Tongue (tissue), 2 donors: ENCODE results near the gene DOK1. TPM values are rescaled to one million over a fixed set of nuclear protein-coding genes. Genes with fewer than 3 reads are reported as not detected.
A peak's percentile ranks its signal among the peaks of the same experiment; 100 is the strongest.

Experiments
- DNase-seq: peaks from one replicate; pipeline ENCODE4 v3.0.0-alpha.2; 2015
- total RNA-seq: library from RNA; depleted of rRNA; stranded (reverse); fragments of >200 nt; gene quantifications from one replicate; pipeline ENCODE4 v1.2.3, GENCODE V29; 2014

The DOK1 gene
- total RNA-seq, 1 donor from 2014 or later, result 8.4 TPM

DNA sequence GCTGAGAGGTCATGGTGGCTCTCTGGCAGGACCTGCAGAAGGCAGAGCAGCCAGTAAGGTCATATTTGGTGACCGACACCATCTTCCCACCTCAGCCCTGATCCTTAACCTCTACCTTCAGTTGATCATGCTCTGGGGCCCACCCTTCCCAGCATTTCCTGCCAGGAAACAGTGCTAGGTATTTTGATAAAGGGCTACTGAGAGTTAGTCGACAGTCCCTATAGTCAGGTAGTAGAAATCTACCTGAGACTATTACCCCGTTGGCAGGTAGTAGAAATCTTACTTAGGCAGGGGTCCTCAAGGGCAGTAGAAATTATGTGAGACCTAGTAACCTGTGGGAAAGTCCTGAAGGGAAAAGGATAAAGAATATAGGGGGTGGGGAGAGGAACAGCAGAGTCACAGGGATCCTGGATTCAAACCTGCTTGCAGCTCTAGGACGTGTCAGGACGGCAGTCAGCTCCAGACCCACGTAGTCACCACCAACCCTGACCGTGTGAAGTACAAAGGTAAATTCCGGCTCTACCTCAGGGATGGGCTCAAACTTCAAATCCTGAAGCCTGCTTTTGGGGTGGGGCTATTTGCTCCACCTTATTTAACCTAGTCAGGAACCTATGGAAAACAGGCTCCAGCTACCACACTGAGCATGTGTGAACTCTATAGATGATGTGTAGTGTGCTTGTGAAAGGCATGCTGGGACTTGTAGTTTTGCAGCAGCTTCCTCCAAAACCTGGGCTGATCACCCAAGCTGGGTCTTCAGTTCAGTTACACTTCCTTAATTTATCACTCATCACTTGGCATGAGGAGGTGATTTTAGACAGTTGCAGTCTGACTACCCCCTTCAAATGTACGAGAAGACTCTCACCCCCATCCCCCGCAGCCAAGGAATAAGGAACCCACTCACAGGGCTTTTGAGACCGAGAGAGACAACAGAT is 28.5 kb upstream of the DOK1 start, which contains the start of gene DQX1:
TSS of gene DQX1 (minus strand) at position 515 of the 932 bp plus-strand sequence. CDS start at position 13, 502 bp downstream.
- peak; percentile 56 for DNase-seq

DNA sequence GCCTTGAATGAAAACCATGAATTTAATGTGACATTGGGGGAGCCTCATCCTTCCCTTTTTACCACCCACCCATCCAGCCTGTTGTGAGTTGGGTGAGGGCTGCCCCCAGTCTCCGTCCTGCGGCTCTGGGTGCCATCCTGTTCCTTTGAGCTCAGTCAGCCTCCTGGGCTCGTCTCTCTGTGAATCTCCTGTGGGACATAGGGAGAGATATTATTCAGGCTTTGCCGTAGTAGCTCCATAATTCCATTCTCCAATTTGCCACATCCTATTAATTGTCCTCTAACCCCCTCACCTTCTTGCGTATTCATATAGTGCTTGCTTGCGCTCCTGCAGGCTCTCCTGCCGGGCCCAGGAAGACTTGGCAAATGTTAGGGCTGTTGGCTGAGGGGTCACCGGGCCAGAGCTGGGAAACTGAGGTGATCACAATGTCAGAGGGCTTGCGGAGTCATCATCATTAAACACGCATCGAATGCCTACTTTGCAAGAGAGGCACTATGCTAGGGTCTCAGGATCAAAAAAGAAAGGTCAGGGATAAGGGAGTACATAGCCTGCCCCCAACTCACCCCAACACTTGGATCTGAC is 27.8 kb upstream of the DOK1 start:
- no peak for DNase-seq

DNA sequence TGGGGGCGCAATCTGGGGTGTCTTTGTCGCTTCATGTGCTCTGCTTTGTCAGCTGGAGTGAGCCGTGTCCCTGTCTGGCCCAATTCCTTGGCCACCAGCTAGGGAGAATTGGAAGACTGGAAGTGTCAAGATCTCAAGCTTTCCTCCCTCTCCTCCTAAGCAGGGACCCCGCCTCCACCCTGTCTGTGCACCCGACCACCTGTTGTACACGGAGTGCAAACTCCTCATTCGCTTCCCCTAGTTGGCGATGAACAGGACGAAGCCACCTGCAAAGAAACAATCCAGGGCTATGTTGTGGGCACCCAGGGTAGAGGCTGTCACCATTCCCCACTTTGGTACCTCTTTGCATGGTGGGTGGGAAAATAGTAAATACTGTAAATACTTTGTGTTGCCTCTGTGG is 26.8 kb upstream of the DOK1 start:
- no peak for DNase-seq

DNA sequence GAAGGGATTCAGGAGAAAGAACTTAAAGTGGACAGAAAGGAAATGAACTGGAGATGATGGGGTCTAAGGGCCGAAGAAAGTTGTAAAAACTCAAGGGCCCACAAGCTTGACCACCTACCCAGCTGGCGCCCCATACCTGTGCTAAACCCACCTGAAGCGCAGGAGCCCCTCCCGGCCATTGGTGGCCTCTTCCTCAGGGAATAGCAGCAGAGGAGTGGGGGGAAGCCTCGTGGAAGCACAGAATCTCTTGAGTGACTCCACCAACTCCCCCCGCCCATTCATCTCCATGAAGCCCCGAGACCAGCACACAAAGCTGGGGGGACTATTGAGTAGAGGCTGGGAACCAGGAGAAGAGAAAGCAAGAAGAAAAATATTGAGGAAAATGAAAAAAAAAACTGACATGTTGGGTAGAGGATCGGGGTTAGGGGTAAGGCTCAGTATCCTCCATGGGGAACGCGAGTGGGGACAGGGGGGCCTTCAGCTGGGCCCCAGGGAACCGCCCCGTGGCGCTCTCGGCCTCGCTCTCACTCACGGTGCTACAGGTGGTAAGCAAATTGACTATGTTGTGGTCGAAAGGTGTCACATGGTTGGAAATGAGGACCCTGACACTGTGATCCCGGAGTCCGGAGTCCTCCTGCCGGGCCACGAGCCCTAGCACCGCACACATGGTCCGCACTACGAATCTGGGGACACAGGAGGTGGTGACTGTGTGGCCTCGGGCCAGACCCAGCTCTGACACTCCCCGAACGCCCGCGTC is 25.7 kb upstream of the DOK1 start:
- no peak for DNase-seq

DNA sequence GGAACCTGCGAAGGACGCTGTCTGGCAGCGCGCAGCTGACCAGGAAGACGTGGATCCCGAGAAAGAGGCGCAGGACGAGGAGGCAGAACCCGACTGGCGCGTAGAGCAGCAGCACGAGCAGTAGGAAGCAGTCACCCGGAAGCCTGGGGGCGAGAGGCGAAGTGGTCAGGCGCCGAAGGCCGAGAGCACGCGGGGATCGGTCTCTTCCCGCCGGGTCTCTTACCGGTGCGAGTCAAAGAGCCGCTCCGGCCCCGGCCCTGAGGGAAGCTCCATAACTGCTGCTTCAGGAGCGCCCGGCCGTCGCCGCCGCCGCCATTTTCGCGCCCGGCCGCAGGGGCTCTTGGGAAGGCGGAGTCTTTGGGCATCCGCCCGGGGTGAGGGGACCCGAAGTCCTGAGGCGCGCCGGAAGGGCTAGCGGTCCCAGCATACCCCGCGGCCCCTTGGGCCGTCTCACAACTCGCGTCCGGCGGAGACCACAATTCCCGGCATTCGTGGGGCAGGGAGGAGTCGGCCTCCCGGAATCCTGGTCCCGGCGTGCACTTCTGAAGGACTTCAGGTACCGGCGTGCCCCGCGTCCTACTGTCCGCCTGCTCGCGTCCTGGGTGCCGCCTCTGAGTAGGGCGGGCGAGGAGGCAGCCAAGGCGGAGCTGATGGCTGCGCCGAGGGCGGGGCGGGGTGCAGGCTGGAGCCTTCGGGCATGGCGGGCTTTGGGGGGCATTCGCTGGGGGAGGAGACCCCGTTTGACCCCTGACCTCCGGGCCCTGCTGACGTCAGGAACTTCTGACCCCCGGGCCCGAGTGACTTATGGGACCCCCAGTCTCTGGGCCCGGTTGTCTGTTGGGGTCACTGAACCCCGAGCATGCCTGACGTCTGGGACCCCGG is 24.9 kb upstream of the DOK1 start, which contains the start of the genes AUP1 and HTRA2:
TSS of gene AUP1 (minus strand) at position 350 of the 882 bp plus-strand sequence. CDS start at position 273, 77 bp downstream.
TSS of gene HTRA2 (plus strand) at position 577 of the 882 bp plus-strand sequence. CDS start at position 651, 74 bp downstream.
- DNase-seq, result peak; percentile 99

DNA sequence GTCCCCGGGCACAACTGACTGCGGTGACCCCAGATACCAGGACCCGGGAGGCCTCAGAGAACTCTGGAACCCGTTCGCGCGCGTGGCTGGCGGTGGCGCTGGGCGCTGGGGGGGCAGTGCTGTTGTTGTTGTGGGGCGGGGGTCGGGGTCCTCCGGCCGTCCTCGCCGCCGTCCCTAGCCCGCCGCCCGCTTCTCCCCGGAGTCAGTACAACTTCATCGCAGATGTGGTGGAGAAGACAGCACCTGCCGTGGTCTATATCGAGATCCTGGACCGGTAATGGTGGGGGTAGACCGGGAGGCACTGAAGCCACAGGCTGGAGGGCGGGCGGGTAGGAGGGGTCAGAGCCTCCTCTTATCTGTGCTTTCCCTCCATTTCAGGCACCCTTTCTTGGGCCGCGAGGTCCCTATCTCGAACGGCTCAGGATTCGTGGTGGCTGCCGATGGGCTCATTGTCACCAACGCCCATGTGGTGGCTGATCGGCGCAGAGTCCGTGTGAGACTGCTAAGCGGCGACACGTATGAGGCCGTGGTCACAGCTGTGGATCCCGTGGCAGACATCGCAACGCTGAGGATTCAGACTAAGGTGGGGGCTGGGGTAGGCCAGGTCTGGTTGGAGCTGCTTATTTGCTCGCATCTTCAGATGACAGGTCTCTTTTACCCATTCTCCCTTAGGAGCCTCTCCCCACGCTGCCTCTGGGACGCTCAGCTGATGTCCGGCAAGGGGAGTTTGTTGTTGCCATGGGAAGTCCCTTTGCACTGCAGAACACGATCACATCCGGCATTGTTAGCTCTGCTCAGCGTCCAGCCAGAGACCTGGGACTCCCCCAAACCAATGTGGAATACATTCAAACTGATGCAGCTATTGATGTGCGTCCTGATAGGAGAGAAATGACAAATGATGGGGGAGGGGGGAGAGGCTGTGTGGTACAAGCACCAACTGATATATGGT is 24.0 kb upstream of the DOK1 start:
- DNase-seq, result peak; percentile 44

DNA sequence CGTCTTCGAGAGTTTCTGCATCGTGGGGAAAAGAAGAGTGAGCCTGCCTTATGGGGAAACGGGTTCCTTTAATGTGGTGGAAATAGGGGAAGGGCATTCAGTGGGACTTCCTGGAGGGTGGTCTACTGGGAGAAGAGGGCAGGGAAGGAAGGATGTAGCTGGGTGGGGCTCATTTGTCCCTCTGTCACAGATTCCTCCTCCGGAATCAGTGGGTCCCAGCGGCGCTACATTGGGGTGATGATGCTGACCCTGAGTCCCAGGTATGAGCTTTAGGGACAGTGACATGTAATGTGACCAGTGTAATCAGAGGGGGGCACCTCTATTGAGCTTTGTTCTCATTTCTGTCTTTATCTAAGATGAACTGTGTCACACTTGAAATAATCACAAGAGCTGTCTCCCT is 22.9 kb upstream of the DOK1 start:
- no peak for DNase-seq

DNA sequence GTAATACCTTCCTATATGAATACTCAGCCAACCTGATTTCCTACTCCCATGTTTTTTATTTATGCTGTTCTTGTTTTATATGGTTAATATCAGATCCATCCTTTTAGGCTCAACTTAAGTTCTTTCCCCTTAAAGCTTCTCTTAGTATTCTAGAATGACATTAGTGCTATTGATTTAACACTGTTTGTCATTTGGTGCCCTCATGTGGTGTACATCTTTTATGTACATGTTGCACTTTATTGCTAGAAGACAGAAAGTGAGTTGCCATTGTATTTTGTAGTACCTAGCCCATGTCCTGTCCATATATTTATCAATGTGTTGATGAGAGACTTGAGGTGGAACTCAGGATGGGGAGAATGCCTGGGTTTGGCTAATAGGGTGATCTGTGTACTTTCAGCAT is 22.3 kb upstream of the DOK1 start:
- peak; percentile 57 for DNase-seq

DNA sequence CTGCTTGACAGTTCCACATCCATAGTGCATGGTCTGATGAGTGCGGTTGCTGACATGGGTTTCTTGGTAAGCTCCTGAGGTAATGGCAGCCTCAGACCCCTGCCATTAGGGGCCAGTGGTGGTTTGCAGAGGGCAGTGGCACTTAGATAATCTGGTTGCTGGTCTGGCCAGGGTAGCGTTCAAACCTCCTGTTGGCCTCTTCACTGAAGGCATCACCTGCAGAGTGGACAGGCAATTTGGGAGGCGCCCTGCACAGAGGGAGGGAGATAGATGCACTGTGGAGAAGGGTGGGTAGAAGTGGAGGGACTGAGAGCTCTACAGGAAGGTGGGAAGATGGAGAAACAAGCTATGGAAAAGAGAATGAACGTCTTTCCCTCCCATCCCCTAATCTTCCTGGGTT is 21.1 kb upstream of the DOK1 start:
- no peak for DNase-seq

DNA sequence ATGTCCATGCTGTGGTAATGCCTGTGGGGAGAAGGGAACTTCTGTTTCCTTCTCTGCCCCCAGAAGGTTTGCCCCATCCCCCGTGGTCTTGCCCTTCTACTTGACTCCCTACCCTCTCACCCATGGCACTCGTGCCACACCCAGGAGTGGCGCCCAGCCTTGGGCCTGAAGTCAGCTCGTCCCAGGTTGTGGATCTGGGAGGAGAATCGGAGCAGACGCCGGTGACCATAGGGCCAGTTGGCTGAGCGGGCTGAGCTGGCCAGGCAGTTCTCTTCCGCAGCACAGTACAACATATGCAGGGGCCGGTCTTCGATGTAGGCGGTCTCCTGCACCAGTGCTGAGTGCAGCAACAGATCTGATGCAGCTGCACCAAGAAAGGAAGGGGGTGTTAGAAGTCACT is 20.1 kb upstream of the DOK1 start:
- DNase-seq, result no peak

DNA sequence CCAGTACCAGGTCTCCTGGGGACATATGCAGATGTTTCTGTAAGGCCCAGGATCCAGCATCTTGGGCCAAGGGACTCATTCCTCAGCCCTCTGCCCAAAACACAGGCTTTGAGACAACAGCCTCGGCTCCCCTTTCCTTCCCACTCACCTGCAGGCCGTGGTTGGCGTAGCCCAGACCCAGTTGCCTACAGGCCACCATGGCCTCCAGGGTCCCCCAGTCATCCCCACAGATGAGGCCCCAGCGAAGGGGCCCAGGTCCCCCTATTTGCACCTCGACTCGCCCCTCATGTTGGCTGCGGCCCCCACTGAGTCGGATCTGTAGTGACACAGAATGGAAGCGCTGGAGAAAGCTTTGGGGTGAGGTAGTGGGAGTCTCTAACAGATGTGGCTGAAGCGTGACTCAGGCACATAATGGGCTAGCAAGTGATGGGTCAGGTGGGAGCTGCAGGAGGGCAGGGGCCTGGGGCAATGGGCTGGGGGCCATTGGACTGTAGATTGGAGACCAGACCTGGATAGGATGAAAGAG is 19.0 kb upstream of the DOK1 start:
- no peak for DNase-seq

DNA sequence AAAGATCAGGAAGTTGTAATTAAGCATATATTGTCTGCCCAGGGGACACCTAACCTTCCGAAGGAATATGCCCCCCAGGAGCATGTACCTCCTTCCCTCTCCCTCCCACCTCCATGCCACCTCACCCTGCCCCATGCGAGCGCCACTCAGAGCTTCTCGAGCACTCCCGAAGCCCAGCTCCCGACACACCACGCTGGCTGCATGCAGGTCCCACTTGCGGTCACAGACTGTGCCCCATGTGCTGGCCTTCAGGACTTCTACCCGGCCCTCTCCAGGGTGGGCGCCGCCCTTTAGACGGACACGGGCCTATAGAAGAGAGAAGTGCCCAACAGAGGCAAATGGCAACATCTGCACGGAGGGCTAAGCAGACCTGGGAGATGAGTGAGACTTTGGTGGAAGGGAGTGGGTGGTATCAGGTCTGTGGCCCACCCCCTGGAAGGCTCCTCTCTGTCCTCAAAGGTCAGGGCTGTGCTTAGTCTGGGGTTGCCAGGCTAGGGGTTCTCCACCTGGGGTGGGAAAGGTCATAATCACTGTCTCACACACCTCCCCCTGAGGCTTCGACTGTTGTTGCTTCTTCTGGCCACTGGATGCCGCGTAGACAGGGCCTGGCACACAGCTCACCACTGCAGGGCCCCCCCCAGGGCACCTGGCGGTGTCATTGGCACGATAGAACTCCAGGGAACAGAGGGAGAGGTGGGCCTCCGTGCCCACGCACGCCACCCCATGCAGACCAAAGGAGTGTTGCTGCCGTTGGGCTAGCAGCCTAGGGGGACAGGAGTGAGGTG is 18.2 kb upstream of the DOK1 start:
- DNase-seq, result no peak

DNA sequence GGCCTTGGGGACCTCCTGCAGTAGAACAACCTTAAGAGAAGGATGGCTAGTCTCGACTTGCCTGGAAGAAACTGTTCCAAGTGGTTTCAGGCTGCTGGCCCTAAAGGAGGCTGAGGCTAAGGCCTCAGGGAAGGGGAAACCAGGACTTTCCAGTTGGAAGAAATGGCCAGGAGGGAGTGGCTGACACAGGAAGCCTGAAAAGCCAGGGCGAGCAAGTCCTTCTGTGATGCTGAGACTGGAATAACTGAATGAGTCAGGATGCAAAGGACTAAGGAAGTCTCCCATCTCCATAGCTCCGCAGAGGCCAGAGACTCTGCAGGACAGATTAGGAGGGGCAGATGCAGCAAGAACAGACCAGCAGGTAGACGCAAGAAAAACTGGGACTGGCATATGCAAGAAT is 17.4 kb upstream of the DOK1 start:
- DNase-seq, result no peak

DNA sequence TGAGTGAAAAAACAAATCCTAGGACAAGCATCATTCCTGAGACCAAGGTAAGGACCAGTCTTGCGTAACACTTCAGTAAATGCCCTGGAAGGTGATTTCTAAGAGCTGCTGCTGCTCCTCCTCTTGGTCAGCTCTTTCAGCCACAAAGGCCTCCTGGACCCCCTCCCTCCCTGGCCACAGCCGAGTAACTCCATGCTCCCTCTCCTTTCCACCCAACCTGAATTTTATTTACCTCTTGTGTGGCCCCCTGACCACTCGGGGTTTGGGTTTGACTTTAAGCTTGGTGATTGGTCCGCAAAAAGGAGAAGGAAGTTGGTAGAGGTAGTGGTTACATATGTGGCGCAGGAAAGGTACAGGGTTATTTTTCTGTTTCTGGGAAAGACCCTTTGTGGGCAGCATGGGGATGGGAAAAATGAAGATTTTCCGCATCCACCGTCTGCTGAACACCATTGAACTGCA is 15.6 kb upstream of the DOK1 start:
- no peak for DNase-seq

DNA sequence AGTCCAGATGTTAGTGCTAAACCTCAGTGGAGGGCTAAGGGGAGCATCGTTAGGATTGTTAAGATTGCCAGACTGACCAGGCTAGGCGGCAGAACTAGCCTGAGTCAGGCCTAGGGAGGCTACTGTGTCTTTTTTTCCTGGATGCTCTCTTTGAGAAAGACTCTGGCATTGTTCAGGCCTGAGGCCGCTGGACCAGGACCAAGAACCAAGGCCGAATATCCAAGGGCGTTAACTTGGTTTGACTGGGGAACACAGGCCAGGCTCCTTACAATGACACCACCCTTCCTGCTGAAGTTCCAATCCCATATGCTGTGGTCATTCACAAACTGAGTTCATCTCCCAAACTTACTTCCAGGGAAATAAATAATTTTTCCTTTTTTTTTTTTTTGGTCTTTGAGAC is 14.2 kb upstream of the DOK1 start:
- no peak for DNase-seq

DNA sequence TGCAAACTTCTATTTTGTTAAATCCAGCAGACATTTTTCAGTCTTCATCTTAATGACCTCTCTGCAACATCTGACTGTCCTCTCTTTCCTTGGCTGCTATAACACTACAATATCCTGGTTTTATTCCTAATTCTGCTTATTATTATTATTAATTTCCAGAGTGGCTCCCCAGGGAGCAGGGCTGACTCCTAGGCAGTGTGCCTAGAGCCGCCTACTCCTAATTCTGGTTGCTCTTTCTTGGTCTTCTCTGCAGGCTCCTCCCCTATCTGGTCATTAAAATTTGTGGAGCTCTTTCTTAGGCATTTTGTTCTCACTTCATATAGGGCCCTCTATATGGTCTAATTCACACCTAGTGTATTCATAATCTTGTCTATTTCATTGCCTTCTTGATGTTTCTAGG is 11.5 kb upstream of the DOK1 start:
- no peak for DNase-seq

DNA sequence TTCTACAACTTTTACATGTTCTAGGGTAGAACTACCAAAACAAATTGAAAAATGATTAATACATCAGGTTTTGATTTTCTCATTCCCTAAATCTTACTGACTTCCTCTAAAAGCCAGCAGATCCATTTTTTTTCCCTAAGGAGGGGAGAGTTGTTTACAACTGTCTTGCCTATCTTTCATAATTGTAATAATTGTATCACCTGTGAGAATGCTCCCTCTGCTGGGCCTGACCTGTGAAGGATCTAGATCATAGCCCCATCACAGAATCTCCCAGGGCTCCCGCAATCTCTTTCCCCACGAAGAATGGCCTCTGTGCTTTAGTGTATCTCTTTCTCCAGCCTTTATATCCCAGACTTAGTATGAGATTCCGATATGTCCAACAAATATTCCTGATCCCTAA is 9.9 kb upstream of the DOK1 start:
- DNase-seq, result no peak

DNA sequence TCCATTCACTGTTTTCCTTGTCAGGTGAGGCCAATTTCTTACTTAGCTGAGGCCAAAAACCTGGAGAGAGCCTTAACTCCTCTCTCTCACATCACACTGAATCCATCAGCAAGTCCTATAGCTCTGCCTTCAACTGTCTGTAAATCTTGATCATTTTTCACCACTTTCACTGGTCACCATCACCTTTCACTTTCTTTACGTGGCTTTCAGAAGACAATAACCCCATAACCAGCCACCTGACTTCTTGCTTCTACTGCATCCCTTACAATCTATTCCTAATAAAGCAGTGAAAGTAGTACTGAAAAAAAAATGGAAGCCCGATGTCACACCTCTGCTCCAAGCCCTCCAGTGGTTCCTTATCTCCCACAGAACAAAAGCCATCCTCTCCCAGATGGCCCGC is 8.5 kb upstream of the DOK1 start:
- no peak for DNase-seq

DNA sequence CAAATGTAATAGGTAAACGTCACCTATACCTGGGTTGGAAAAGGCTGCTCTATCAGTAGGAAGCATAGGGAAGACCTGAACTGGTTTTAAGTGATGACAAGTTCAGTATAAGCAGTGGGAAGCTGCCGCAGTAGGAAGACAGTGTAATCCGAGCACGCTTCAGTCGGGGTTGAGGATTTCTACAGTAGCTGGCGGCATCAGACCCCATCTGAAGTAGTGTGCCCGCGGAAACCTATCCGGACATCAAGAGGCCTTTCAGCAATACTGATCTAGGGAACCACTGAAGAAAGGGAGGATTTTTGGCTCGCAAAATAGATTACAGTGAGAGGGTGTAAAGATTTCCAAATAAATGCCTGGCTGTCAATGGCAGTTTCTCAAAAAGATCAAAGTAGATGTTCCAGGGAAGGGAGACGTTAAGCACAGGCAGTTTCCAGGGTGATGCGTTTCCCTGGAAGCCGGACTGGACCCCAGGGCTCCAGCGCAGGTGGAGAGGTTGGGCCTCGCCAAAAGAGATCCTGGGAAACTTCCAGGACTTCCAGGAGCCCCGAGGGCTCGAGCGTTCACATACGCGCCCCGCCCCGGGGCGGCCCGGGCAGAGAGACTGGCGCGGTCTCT is 6.1 kb upstream of the DOK1 start:
- no peak for DNase-seq
